ENCODE data around the gene P2RY12. TPM values are rescaled to one million over a fixed set of nuclear protein-coding genes. Genes with fewer than 3 reads are reported as not detected.

The P2RY12 gene
- total and polyA plus RNA-seq, 4 donors: 0.16 to 3.0 (median 1.2) TPM

DNA sequence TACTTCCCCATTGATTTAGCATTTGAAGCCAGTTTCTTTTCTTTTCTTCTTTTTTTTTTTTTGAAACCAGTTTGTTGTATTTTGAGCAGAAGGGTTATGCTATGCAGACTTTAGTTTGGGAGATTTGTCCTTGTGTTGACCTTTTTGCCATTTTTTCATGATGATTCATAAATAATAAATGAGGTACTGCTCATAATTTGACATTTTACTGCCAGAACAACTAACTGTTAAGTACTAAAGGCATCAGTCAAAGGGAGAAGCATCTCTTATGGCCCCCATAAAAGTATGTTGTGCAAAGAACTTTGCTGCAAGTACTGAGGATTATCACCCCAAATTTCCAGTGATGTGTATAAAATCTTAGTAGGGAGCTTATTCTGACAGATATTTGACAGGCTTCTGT is 66.2 kb downstream of the P2RY12 start:
- Histone ChIP-seq H3K27ac (ENCODE audit: low read depth in 1 of 2, low read length in 1 of 2) (no peak overlapping the region), H3K9ac (ENCODE audit: insufficient read depth in 1 of 2, low read length in 2 of 2) (no peak overlapping the region), H3K9me3 (ENCODE audit: control insufficient read depth in 4 of 4, insufficient read depth in 3 of 4, low read length in 3 of 4) (peaks cover 0 to 3% (median 0%) of the 10 kb centered on the region in 4 donors), H3K27me3 (ENCODE audit: control insufficient read depth in 3 of 3, insufficient read depth in 3 of 3, low read length in 2 of 3) (no peaks in the 10 kb centered on the region), H3K36me3 (ENCODE audit: control insufficient read depth in 4 of 4, insufficient read depth in 4 of 4, low read length in 4 of 4) (no peaks in the 10 kb centered on the region), H3K4me3 (no peak overlapping the region), H3K4me1 (ENCODE audit: control insufficient read depth in 5 of 5, insufficient read depth in 5 of 5, low read length in 5 of 5) (no peaks in the 10 kb centered on the region)
- no peak for ATAC-seq (ENCODE audit: insufficient read depth, low FRiP score)
- TF ChIP-seq, protein P1, sequence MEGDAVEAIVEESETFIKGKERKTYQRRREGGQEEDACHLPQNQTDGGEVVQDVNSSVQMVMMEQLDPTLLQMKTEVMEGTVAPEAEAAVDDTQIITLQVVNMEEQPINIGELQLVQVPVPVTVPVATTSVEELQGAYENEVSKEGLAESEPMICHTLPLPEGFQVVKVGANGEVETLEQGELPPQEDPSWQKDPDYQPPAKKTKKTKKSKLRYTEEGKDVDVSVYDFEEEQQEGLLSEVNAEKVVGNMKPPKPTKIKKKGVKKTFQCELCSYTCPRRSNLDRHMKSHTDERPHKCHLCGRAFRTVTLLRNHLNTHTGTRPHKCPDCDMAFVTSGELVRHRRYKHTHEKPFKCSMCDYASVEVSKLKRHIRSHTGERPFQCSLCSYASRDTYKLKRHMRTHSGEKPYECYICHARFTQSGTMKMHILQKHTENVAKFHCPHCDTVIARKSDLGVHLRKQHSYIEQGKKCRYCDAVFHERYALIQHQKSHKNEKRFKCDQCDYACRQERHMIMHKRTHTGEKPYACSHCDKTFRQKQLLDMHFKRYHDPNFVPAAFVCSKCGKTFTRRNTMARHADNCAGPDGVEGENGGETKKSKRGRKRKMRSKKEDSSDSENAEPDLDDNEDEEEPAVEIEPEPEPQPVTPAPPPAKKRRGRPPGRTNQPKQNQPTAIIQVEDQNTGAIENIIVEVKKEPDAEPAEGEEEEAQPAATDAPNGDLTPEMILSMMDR (IDR thresholded peaks at IDR 0.05; ENCODE audit: control extremely low read depth, extremely low read depth): no peak
- DNase-seq: no peak

DNA sequence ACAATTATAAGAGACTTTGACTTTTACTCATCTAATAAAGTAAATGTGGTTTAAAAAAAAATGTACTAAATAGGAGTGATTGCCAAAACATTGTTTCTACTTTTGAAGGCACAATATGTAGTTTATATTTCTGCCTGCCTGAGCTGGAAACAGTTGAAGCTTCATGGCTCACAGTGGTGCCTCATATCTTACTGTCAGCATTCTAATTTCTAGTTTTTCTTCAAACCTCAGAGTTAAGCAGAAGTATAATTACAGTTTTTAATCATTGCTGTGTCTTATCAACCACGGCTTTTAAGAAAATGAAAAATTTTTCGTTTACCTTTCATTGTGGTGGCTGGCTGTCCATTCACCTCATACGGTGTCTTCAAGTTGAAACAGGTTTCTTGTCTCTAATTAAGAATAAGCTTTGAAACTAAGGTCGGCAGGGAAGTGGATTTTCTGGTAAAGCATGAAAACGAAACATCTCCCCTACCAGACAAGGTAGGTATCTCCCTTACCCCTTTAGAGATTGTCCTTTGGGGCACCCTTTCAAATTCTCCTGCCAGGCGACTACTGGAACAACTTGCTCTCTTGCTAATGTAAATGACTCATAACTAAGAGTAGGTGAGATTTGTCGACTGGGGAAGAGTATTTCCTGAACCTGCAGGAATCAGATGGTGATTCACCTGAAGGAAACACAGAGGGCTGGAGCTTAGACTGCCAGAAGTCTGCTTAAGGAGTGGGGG is 68.1 kb downstream of the P2RY12 start, which contains the start of gene GPR87:
Gene GPR87 (minus strand): TSS at position 554 of the 725 bp plus-strand sequence. CDS start 16,720 bp downstream, outside the sequence.
- H3K9me3 ChIP-seq (ENCODE audit: control insufficient read depth in 4 of 4, insufficient read depth in 3 of 4, low read length in 3 of 4): peaks cover 0 to 3% (median 0%) of the 10 kb centered on the region in 4 donors
- H3K36me3 ChIP-seq (ENCODE audit: control insufficient read depth in 4 of 4, insufficient read depth in 4 of 4, low read length in 4 of 4): no peaks in the 10 kb centered on the region
- no peak for DNase-seq
- no peak within 1 kb of the TSS for H3K4me3 ChIP-seq
- TF ChIP-seq, protein P1 (IDR thresholded peaks at IDR 0.05; ENCODE audit: control extremely low read depth, extremely low read depth): no peak
- no peak within 1 kb of the TSS for H3K27ac ChIP-seq (ENCODE audit: low read depth in 1 of 2, low read length in 1 of 2)
- no peak for ATAC-seq (ENCODE audit: insufficient read depth, low FRiP score)
- no peak within 1 kb of the TSS for H3K9ac ChIP-seq (ENCODE audit: insufficient read depth in 1 of 2, low read length in 2 of 2)
- no peaks in the 10 kb centered on the region for H3K27me3 ChIP-seq (ENCODE audit: control insufficient read depth in 3 of 3, insufficient read depth in 3 of 3, low read length in 2 of 3)
- H3K4me1 ChIP-seq (ENCODE audit: control insufficient read depth in 5 of 5, insufficient read depth in 5 of 5, low read length in 5 of 5): no peaks in the 10 kb centered on the region
- 65 to 77% methylated on average over 7 of the region's 7 CpGs for WGBS, 2 donors

DNA sequence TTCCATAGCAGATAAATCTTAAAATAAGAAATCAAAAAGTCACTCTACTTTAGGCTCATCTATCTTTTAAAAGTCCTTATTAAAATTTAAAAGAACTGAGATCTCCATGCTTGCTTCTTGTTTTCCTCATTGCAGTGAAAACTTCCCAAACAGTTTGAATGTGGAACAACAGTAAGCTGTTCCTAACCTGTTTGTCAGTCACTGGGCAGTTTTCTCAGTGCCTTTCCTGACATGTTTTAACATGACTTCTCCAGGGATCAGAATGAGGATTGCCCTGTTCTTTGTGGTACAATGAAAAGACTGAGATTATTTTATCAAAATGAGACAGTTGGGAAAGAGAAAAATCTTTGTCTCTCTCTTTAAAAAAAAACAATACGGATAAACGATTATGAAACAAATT is 68.7 kb downstream of the P2RY12 start:
- H3K4me1 ChIP-seq (ENCODE audit: control insufficient read depth in 5 of 5, insufficient read depth in 5 of 5, low read length in 5 of 5): no peaks in the 10 kb centered on the region
- TF ChIP-seq, protein P1 (IDR thresholded peaks at IDR 0.05; ENCODE audit: control extremely low read depth, extremely low read depth): no peak
- no peaks in the 10 kb centered on the region for H3K27me3 ChIP-seq (ENCODE audit: control insufficient read depth in 3 of 3, insufficient read depth in 3 of 3, low read length in 2 of 3)
- H3K9ac ChIP-seq (ENCODE audit: insufficient read depth in 1 of 2, low read length in 2 of 2): no peak overlapping the region
- ATAC-seq (ENCODE audit: insufficient read depth, low FRiP score) (no peak), DNase-seq (no peak)
- H3K9me3 ChIP-seq (ENCODE audit: control insufficient read depth in 4 of 4, insufficient read depth in 3 of 4, low read length in 3 of 4): peaks cover 0 to 3% (median 0%) of the 10 kb centered on the region in 4 donors
- H3K27ac ChIP-seq (ENCODE audit: low read depth in 1 of 2, low read length in 1 of 2): no peak overlapping the region
- WGBS, 2 donors: 91 to 95% methylated on average over 2 of the region's 2 CpGs
- no peak overlapping the region for H3K4me3 ChIP-seq
- no peaks in the 10 kb centered on the region for H3K36me3 ChIP-seq (ENCODE audit: control insufficient read depth in 4 of 4, insufficient read depth in 4 of 4, low read length in 4 of 4)

Measured in lung (tissue), 12 donors.